ENCODE data around the gene TIMM13.

The TIMM13 gene

GRCh38 chr19:2432131-2432848, 4.9 kb upstream of the TIMM13 start:
- ChIA-PET CTCF (no interaction called here), POLR2A (no interaction called here)
- TF ChIP-seq L3MBTL2 (conservative IDR thresholded peaks at IDR 0.05) = no peak
- TF ChIP-seq ARNT (IDR thresholded peaks at IDR 0.05) = no peak
- TF ChIP-seq SP1 (IDR thresholded peaks at IDR 0.05) = no peak
- no peak for TF ChIP-seq FOXA1 (IDR thresholded peaks at IDR 0.05)
- TF ChIP-seq LEF1 (IDR thresholded peaks at IDR 0.05; ENCODE audit: borderline replicate concordance) = no peak
- TF ChIP-seq ZNF384 (IDR thresholded peaks at IDR 0.05) = no peak
- no peak for TF ChIP-seq CTBP1 (IDR thresholded peaks at IDR 0.05; ENCODE audit: borderline replicate concordance)
- no peak for TF ChIP-seq FOXK2 (IDR thresholded peaks at IDR 0.05)
- TF ChIP-seq TARDBP (IDR thresholded peaks at IDR 0.05) = no peak
- no peak for TF ChIP-seq FOXM1 (IDR thresholded peaks at IDR 0.05; ENCODE audit: borderline replicate concordance)
- no peak for TF ChIP-seq PKNOX1 (IDR thresholded peaks at IDR 0.05)
- TF ChIP-seq BHLHE40 (IDR thresholded peaks at IDR 0.05; ENCODE audit: borderline replicate concordance) = no peak
- no peak for DNase-seq (ENCODE audit: extremely low spot score)

GRCh38 chr19:2431318-2432055, 4.1 kb upstream of the TIMM13 start:
- TF ChIP-seq ELF4 (IDR thresholded peaks at IDR 0.05) = no peak
- no peak for TF ChIP-seq SUZ12 (IDR thresholded peaks at IDR 0.05)
- TF ChIP-seq LEF1 (IDR thresholded peaks at IDR 0.05; ENCODE audit: borderline replicate concordance) = no peak
- TF ChIP-seq FOXM1 (IDR thresholded peaks at IDR 0.05; ENCODE audit: borderline replicate concordance) = no peak
- no peak for TF ChIP-seq HDGF (IDR thresholded peaks at IDR 0.05; ENCODE audit: borderline replicate concordance)
- no peak for TF ChIP-seq FOXK2 (IDR thresholded peaks at IDR 0.05)
- TF ChIP-seq NFRKB (IDR thresholded peaks at IDR 0.05) = no peak
- TF ChIP-seq BHLHE40 (IDR thresholded peaks at IDR 0.05; ENCODE audit: borderline replicate concordance) = no peak
- no peak for TF ChIP-seq L3MBTL2 (conservative IDR thresholded peaks at IDR 0.05)
- no peak for TF ChIP-seq CTBP1 (IDR thresholded peaks at IDR 0.05; ENCODE audit: borderline replicate concordance)
- POLR2A ChIA-PET = no interaction called here
- CTCF ChIA-PET = interaction anchor here (1.1 kb wide), 1 partner anchor 181 kb away, joined by 3 read pairs; no protein-coding TSS in a partner anchor
- DNase-seq (ENCODE audit: extremely low spot score) = no peak

- no peak for DNase-seq (ENCODE audit: extremely low spot score)
- CTCF ChIA-PET = interaction anchor here (0.6 kb wide), 1 partner anchor 44 kb away, joined by 3 read pairs; no protein-coding TSS in a partner anchor
- TF ChIP-seq PKNOX1 (IDR thresholded peaks at IDR 0.05) (no peak), SUZ12 (IDR thresholded peaks at IDR 0.05) (no peak), CTBP1 (IDR thresholded peaks at IDR 0.05; ENCODE audit: borderline replicate concordance) (no peak), HDGF (IDR thresholded peaks at IDR 0.05; ENCODE audit: borderline replicate concordance) (no peak), NFRKB (IDR thresholded peaks at IDR 0.05) (no peak), FOXA1 (IDR thresholded peaks at IDR 0.05) (no peak), SP1 (IDR thresholded peaks at IDR 0.05) (no peak), TARDBP (IDR thresholded peaks at IDR 0.05) (no peak), ELF4 (IDR thresholded peaks at IDR 0.05) (no peak), LEF1 (IDR thresholded peaks at IDR 0.05; ENCODE audit: borderline replicate concordance) (no peak), ARNT (IDR thresholded peaks at IDR 0.05) (no peak), FOXK2 (IDR thresholded peaks at IDR 0.05) (no peak), ZNF384 (IDR thresholded peaks at IDR 0.05) (no peak), L3MBTL2 (conservative IDR thresholded peaks at IDR 0.05) (no peak), BHLHE40 (IDR thresholded peaks at IDR 0.05; ENCODE audit: borderline replicate concordance) (no peak), FOXM1 (IDR thresholded peaks at IDR 0.05; ENCODE audit: borderline replicate concordance) (no peak)
- POLR2A ChIA-PET = no interaction called here
Observed at GRCh38 chr19:2429917-2430535, 2.6 kb upstream of the TIMM13 start.

- no peak for TF ChIP-seq BHLHE40 (IDR thresholded peaks at IDR 0.05; ENCODE audit: borderline replicate concordance)
- no peak for DNase-seq (ENCODE audit: extremely low spot score)
- ChIA-PET POLR2A (interaction anchor here (1.5 to 3.6 kb wide), 4 partner anchors 25 to 63 kb away, joined by 3 to 22 read pairs (median 10); partner anchors contain the start of genes GADD45B and LMNB2), CTCF (interaction anchor here (0.6 to 1.9 kb wide), 3 partner anchors 40 to 182 kb away, joined by 3 to 12 read pairs (median 4); no protein-coding TSS in a partner anchor)
Observed at GRCh38 chr19:2428756-2429711, 1.6 kb upstream of the TIMM13 start.

- TF ChIP-seq ZNF384 (IDR thresholded peaks at IDR 0.05) (no peak), FOXK2 (IDR thresholded peaks at IDR 0.05) (no peak), BHLHE40 (IDR thresholded peaks at IDR 0.05; ENCODE audit: borderline replicate concordance) (no peak), FOXA1 (IDR thresholded peaks at IDR 0.05) (no peak), HDGF (IDR thresholded peaks at IDR 0.05; ENCODE audit: borderline replicate concordance) (no peak), TARDBP (IDR thresholded peaks at IDR 0.05) (no peak), SUZ12 (IDR thresholded peaks at IDR 0.05) (no peak), ELF4 (IDR thresholded peaks at IDR 0.05) (no peak), NFRKB (IDR thresholded peaks at IDR 0.05) (no peak), SP1 (IDR thresholded peaks at IDR 0.05) (no peak), L3MBTL2 (conservative IDR thresholded peaks at IDR 0.05) (no peak), LEF1 (IDR thresholded peaks at IDR 0.05; ENCODE audit: borderline replicate concordance) (no peak), CTBP1 (IDR thresholded peaks at IDR 0.05; ENCODE audit: borderline replicate concordance) (no peak), PKNOX1 (IDR thresholded peaks at IDR 0.05) (no peak), ARNT (IDR thresholded peaks at IDR 0.05) (no peak), FOXM1 (IDR thresholded peaks at IDR 0.05; ENCODE audit: borderline replicate concordance) (no peak)
- ChIA-PET CTCF (interaction anchor here (1.1 to 1.9 kb wide), 3 partner anchors 22 to 183 kb away, joined by 3 to 12 read pairs (median 4); no protein-coding TSS in a partner anchor), POLR2A (interaction anchor here (0.5 to 3.6 kb wide), 12 partner anchors 9 to 183 kb away, joined by 3 to 22 read pairs (median 4); partner anchors contain the start of genes GADD45B, LMNB2, LSM7 and SPPL2B)
- no peak for DNase-seq (ENCODE audit: extremely low spot score)
Observed at GRCh38 chr19:2428321-2428690, 920 bp upstream of the TIMM13 start.

Measured in HEK293T (cell line).